H1 (cell line): ENCODE data around the gene WDR11. TPM values are rescaled to one million over a fixed set of nuclear protein-coding genes. Genes with fewer than 3 reads are reported as not detected.

Experiments used
- CTCF ChIA-PET: fragments of 300-600 bp; sonication (Branson Sonifier 250); formaldehyde crosslinking; loops from one replicate; lab custom pipeline; 2021; ENCODE audit not compliant: partially characterized antibody; lab: Charles Lee
- POLR2A ChIA-PET: fragments of 300-600 bp; sonication (Branson Sonifier 250); formaldehyde crosslinking; loops from one replicate; lab custom pipeline; 2021; ENCODE audit warnings: inconsistent platforms; ENCODE audit not compliant: partially characterized antibody; lab: Charles Lee
- DNase-seq, 2 experiments: peaks; one replicate each; pipeline versions ENCODE4 v3.0.0 to v3.0.0-alpha.2; 2010 to 2022; ENCODE audit warnings: low spot score in 2 of 2, low read depth in 1 of 2, mixed read lengths in 1 of 2
- FAIRE-seq: peaks from 2 replicates; lab custom pipeline; 2011; peaks lifted over from hg19 to GRCh38; lab: Jason Lieb, UNC
- H2AFZ ChIP-seq: 2 replicates; pipeline ENCODE4 v1.8.1; 2012; ENCODE audit warnings: low read length, inconsistent platforms
- H2AK5ac ChIP-seq: 2 replicates; pipeline ENCODE4 v1.6.1; 2013; ENCODE audit warnings: low read depth, low read length
- H2BK120ac ChIP-seq: replicated peaks from 2 replicates; pipeline ENCODE3; 2013; ENCODE audit warnings: low read depth, low read length, inconsistent platforms
- H2BK12ac ChIP-seq: 2 replicates; pipeline ENCODE4 v1.6.1; 2013; ENCODE audit warnings: low read depth, low read length
- H2BK15ac ChIP-seq: 2 replicates; pipeline ENCODE4 v1.6.1; 2013; ENCODE audit warnings: low read length
- H2BK20ac ChIP-seq: 2 replicates; pipeline ENCODE4 v1.6.1; 2013; ENCODE audit warnings: low read length
- H2BK5ac ChIP-seq: 2 replicates; pipeline ENCODE4 v1.6.1; 2013; ENCODE audit warnings: low read depth, low read length
- H3K14ac ChIP-seq: 2 replicates; pipeline ENCODE4 v1.6.1; 2013; ENCODE audit warnings: inconsistent platforms; ENCODE audit not compliant: insufficient read length
- H3K18ac ChIP-seq: 2 replicates; pipeline ENCODE4 v1.6.1; 2013; ENCODE audit warnings: low read length; ENCODE audit errors: extremely low read depth
- H3K23ac ChIP-seq: 2 replicates; pipeline ENCODE4 v1.6.1; 2013; ENCODE audit warnings: inconsistent platforms; ENCODE audit not compliant: insufficient read length
- H3K23me2 ChIP-seq: 2 replicates; pipeline ENCODE4 v1.6.1; 2013; ENCODE audit warnings: low read depth, low read length
- H3K27ac ChIP-seq: 2 replicates; pipeline ENCODE4 v1.6.1; 2011; ENCODE audit warnings: low read depth, low read length, inconsistent platforms
- H3K27me3 ChIP-seq, 4 experiments: replicated peaks in 1 of 4; 1 replicate in 1 of 4; 2 replicates in 3 of 4; pipeline versions ENCODE4 v1.6.1 to v1.8.1; 2011 to 2013; ENCODE audit warnings: low read length in 3 of 4, mild to moderate bottlenecking in 3 of 4, inconsistent platforms in 2 of 4, mixed read lengths in 2 of 4, moderate library complexity in 1 of 4; ENCODE audit not compliant: control insufficient read depth in 3 of 4, insufficient read depth in 3 of 4; ENCODE audit errors: extremely low read depth in 1 of 4
- H3K36me3 ChIP-seq, 4 experiments: 2 replicates each; pipeline versions ENCODE4 v1.6.1 to v1.8.1; 2011 to 2013; ENCODE audit warnings: mild to moderate bottlenecking in 4 of 4, low read length in 3 of 4, moderate library complexity in 2 of 4, control low read depth in 1 of 4, inconsistent platforms in 1 of 4; ENCODE audit not compliant: insufficient read depth in 4 of 4, control insufficient read depth in 2 of 4
- H3K4ac ChIP-seq: replicated peaks from 2 replicates; pipeline ENCODE3; 2013; ENCODE audit warnings: low read length, low read depth, mixed read lengths, inconsistent platforms; ENCODE audit not compliant: insufficient read length
- H3K4me1 ChIP-seq, 4 experiments: replicated peaks in 1 of 4; 1 replicate in 1 of 4; 2 replicates in 3 of 4; pipeline versions ENCODE4 v1.6.1 to v1.8.1; 2011 to 2013; ENCODE audit warnings: low read length in 3 of 4, inconsistent platforms in 2 of 4, mixed read lengths in 1 of 4; ENCODE audit not compliant: insufficient read depth in 4 of 4, control insufficient read depth in 3 of 4
- H3K4me2 ChIP-seq, 2 experiments: 2 replicates each; pipeline versions ENCODE4 v1.6.1 to v1.8.1; 2011 to 2013; ENCODE audit warnings: low read depth in 2 of 2, low read length in 2 of 2, control low read depth in 1 of 2, inconsistent platforms in 1 of 2, mild to moderate bottlenecking in 1 of 2; ENCODE audit not compliant: insufficient read depth in 1 of 2
- H3K4me3 ChIP-seq, 4 experiments: fragments of 200-600, 300-600 bp in 1 of 4; sonication (generic), shearing (Covaris generic), sonication (Bioruptor Twin) in 1 of 4; 2 replicates each; pipeline versions ENCODE4 v1.5.1 to v1.8.1; 2011 to 2016; ENCODE audit warnings: low read length in 4 of 4, low read depth in 3 of 4, control low read depth in 2 of 4, inconsistent platforms in 2 of 4, mild to moderate bottlenecking in 2 of 4, mixed read lengths in 1 of 4, moderate library complexity in 1 of 4; ENCODE audit not compliant: insufficient read depth in 2 of 4; ENCODE audit errors: extremely low read depth in 1 of 4
- H3K56ac ChIP-seq: replicated peaks from 2 replicates; pipeline ENCODE3; 2013; ENCODE audit warnings: low read depth, mild to moderate bottlenecking, mixed read lengths, low read length, inconsistent platforms; ENCODE audit not compliant: insufficient read length
- H3K79me1 ChIP-seq: 2 replicates; pipeline ENCODE4 v1.6.1; 2013; ENCODE audit warnings: low read depth, low read length, control low read depth
- H3K79me2 ChIP-seq, 2 experiments: 2 replicates each; pipeline versions ENCODE4 v1.6.1 to v1.8.1; 2012 to 2013; ENCODE audit warnings: low read length in 2 of 2, mild to moderate bottlenecking in 2 of 2, inconsistent platforms in 1 of 2; ENCODE audit not compliant: insufficient read depth in 2 of 2, control insufficient read depth in 1 of 2
- H3K9ac ChIP-seq, 4 experiments: replicated peaks in 1 of 4; 1 replicate in 1 of 4; 2 replicates in 3 of 4; pipeline versions ENCODE4 v1.6.1 to v1.8.1; 2011 to 2013; ENCODE audit warnings: low read depth in 3 of 4, low read length in 3 of 4, control low read depth in 2 of 4, mild to moderate bottlenecking in 2 of 4, moderate library complexity in 2 of 4, inconsistent platforms in 1 of 4; ENCODE audit errors: extremely low read depth in 1 of 4
- H3K9me3 ChIP-seq, 2 experiments: 2 replicates each; pipeline versions ENCODE4 v1.6.1 to v1.8.1; 2012 to 2013; ENCODE audit warnings: mild to moderate bottlenecking in 2 of 2, moderate library complexity in 2 of 2, control low read depth in 1 of 2, inconsistent platforms in 1 of 2, low read depth in 1 of 2, low read length in 1 of 2, mixed read lengths in 1 of 2; ENCODE audit not compliant: insufficient read depth in 2 of 2
- H4K20me1 ChIP-seq, 2 experiments: replicated peaks in 1 of 2; 2 replicates each; pipeline versions ENCODE3 to v1.8.1; 2011 to 2013; ENCODE audit warnings: inconsistent platforms in 2 of 2, low read length in 2 of 2, mild to moderate bottlenecking in 1 of 2; ENCODE audit not compliant: insufficient read depth in 2 of 2, control insufficient read depth in 1 of 2
- H4K5ac ChIP-seq: 2 replicates; pipeline ENCODE4 v1.6.1; 2013; ENCODE audit warnings: low read length, low read depth, mixed read lengths, inconsistent platforms; ENCODE audit not compliant: insufficient read length
- H4K8ac ChIP-seq: 2 replicates; pipeline ENCODE4 v1.8.0; 2013; ENCODE audit warnings: mild to moderate bottlenecking, moderate library complexity, low read length, inconsistent platforms; ENCODE audit not compliant: insufficient read depth; ENCODE audit errors: extremely low read depth
- H4K91ac ChIP-seq: replicated peaks from 2 replicates; pipeline ENCODE3; 2013; ENCODE audit warnings: low read length, mixed read lengths, inconsistent platforms; ENCODE audit not compliant: insufficient read length
- CBX5 ChIP-seq: fragments of 300-800, 300-1000 bp; sonication (generic); IDR thresholded peaks from 2 replicates; pipeline ENCODE4 v1.7.1; 2016; ENCODE audit warnings: antibody characterized with exemption, low read length, low read depth
- CEBPB ChIP-seq: IDR thresholded peaks from 2 replicates; pipeline ENCODE4 v1.6.1; 2012; ENCODE audit warnings: low read depth, low read length
- CREB1 ChIP-seq: IDR thresholded peaks from 2 replicates; pipeline ENCODE4 v1.6.1; 2012; ENCODE audit warnings: inconsistent platforms
- HDAC2 ChIP-seq, 2 experiments: fragments of 300-600 bp in 1 of 2; sonication (generic) in 1 of 2; IDR thresholded peaks; 2 replicates each; pipeline ENCODE4 v1.6.1; 2011 to 2012; ENCODE audit warnings: low read depth in 2 of 2, low read length in 2 of 2, mild to moderate bottlenecking in 2 of 2, moderate library complexity in 2 of 2, borderline replicate concordance in 1 of 2, inconsistent platforms in 1 of 2
- KDM5A ChIP-seq: fragments of 200-600 bp; IDR thresholded peaks from 2 replicates; pipeline ENCODE4 v1.7.1; 2012; ENCODE audit warnings: mild to moderate bottlenecking, low read length, inconsistent platforms, mixed read lengths
- NANOG ChIP-seq: IDR thresholded peaks from 2 replicates; pipeline ENCODE4 v1.6.1; 2011; ENCODE audit warnings: low read length, low read depth, mild to moderate bottlenecking, inconsistent platforms; ENCODE audit not compliant: insufficient read depth, poor library complexity, severe bottlenecking
- SIX5 ChIP-seq: IDR thresholded peaks from 2 replicates; pipeline ENCODE4 v1.6.1; 2011; ENCODE audit warnings: mild to moderate bottlenecking, low read depth, low read length
- SP4 ChIP-seq: IDR thresholded peaks from 2 replicates; pipeline ENCODE4 v1.6.1; 2012; ENCODE audit warnings: low read length, inconsistent platforms
- WGBS, 2 experiments: shearing (Covaris generic) in 1 of 2; methylation state at CpG; one replicate each; pipeline versions ENCODE4 v1.1.6 to v1.1.7; 2013 to 2015; ENCODE audit warnings: low lambda C conversion rate in 2 of 2, mixed read lengths in 2 of 2, inconsistent platforms in 1 of 2, low coverage in 1 of 2, missing lambda C conversion rate in 1 of 2; ENCODE audit not compliant: insufficient replicate concordance in 2 of 2, insufficient coverage in 1 of 2, insufficient read length in 1 of 2; ENCODE audit errors: extremely low coverage in 1 of 2, missing lambda C conversion rate in 1 of 2; 5-methylcytosine and 5-hydroxymethylcytosine counted together
- polyA plus RNA-seq, 7 experiments: library from polyadenylated mRNA; depleted of rRNA in 3 of 7; stranded (reverse) in 5 of 7; unstranded in 2 of 7; fragments of >200 nt in 5 of 7; fragments of 200-250 nt in 2 of 7; gene quantifications; 1 replicate in 5 of 7; 2 replicates in 1 of 7; 4 replicates in 1 of 7; pipeline versions ENCODE4 v1.2.1 to v1.2.3, GENCODE V29; 2011 to 2013; ENCODE audit warnings: missing spikeins in 2 of 7, mixed read lengths in 2 of 7
- total RNA-seq: library from RNA; stranded (reverse); fragmentation: NEBNext Ultra II Directional; extraction: Animal tissue kit (Norgen Biotek cat#: 25700); gene quantifications from 2 replicates; pipeline ENCODE4 v1.2.1, GENCODE V29; 2021

WDR11 gene
- total and polyA plus RNA-seq, 2 of the 8 experiments (the other 6 are each of a cell fraction or from before 2014, with no cell fraction given): 39.7 to 41.9 TPM

- Histone ChIP-seq H3K9ac (no peak overlapping the region), H3K14ac (no peak overlapping the region), H4K91ac (no peak overlapping the region), H3K4me2 (no peak overlapping the region), H2BK20ac (no peak overlapping the region), H3K4me1 (no peaks in the 10 kb centered on the region), H2BK120ac (no peak overlapping the region), H3K18ac (no peak overlapping the region), H3K23me2 (no peaks in the 10 kb centered on the region), H2BK12ac (no peak overlapping the region), H4K20me1 (no peaks in the 10 kb centered on the region), H3K79me2 (no peaks in the 10 kb centered on the region), H3K23ac (no peak overlapping the region), H3K27ac (no peak overlapping the region), H3K79me1 (no peaks in the 10 kb centered on the region), H3K56ac (no peak overlapping the region), H2BK15ac (no peak overlapping the region), H3K36me3 (peaks cover 16 to 87% (median 54%) of the 10 kb centered on the region in 4 experiments), H2AK5ac (no peak overlapping the region), H3K9me3 (peaks cover 7 to 11% of the 10 kb centered on the region in 2 experiments), H2AFZ (no peak overlapping the region), H3K4ac (no peak overlapping the region), H3K27me3 (no peaks in the 10 kb centered on the region), H4K5ac (no peak overlapping the region), H4K8ac (no peak overlapping the region), H2BK5ac (no peak overlapping the region), H3K4me3 (no peak overlapping the region)
- WGBS, 2 experiments: 90% methylated on average over 9 of the region's 9 CpGs; no CpG with 5 or more reads in 1 of the 2 experiments
- FAIRE-seq (no peak), DNase-seq (no peak)
- ChIA-PET CTCF (no interaction called here), POLR2A (interaction anchor here (1.3 kb wide), 1 partner anchor 28 kb away, joined by 3 read pairs; no protein-coding TSS in a partner anchor)
- TF ChIP-seq CREB1 (no peak), SIX5 (no peak), SP4 (no peak), HDAC2 (IDR thresholded peaks at IDR 0.05; ENCODE audit: borderline replicate concordance in 1 of 2, low read depth in 2 of 2, low read length in 2 of 2) (no peak), CBX5 (no peak), NANOG (no peak), CEBPB (no peak), KDM5A (no peak)
Observed at GRCh38 chr10:120905268-120905667, 54.1 kb downstream of the WDR11 start.
